Neural crest cell (in vitro differentiated cells): Measurements from ENCODE around the gene TMEM26. TPM values are rescaled to one million over a fixed set of nuclear protein-coding genes. Genes with fewer than 3 reads are reported as not detected.

Source experiments
- DNase-seq: peaks from one replicate; pipeline ENCODE4 v3.0.0; 2021; ENCODE audit warnings: low read depth, mixed read lengths, low spot score
- H3K27ac Mint-ChIP-seq: one replicate; pipeline ENCODE4 v1.8.0; 2021; ENCODE audit warnings: mild to moderate bottlenecking, mixed read lengths; ENCODE audit not compliant: unreplicated experiment
- H3K27me3 Mint-ChIP-seq: 2 replicates; pipeline ENCODE4 v1.8.0; 2021; ENCODE audit warnings: low read depth, mild to moderate bottlenecking, mixed read lengths
- H3K36me3 Mint-ChIP-seq: 2 replicates; pipeline ENCODE4 v1.8.0; 2021; ENCODE audit warnings: low read depth, mild to moderate bottlenecking, mixed read lengths
- H3K4me1 Mint-ChIP-seq: 2 replicates; pipeline ENCODE4 v1.8.0; 2021; ENCODE audit warnings: mixed read lengths
- H3K4me3 Mint-ChIP-seq: one replicate; pipeline ENCODE4 v1.8.0; 2021; ENCODE audit warnings: mild to moderate bottlenecking, mixed read lengths
- H3K9me3 Mint-ChIP-seq: 2 replicates; pipeline ENCODE4 v1.8.0; 2021; ENCODE audit warnings: mixed read lengths
- total RNA-seq: library from RNA; stranded (reverse); gene quantifications from 2 replicates; pipeline ENCODE4 v1.2.1, GENCODE V29; 2021
- TF ChIP-seq, protein P1 (sequence below): fragments of 200-600 bp; sonication (generic); conservative IDR thresholded peaks from 2 replicates; pipeline ENCODE4 v1.5.0; 2021; ENCODE audit warnings: antibody characterized with exemption, mild to moderate bottlenecking

The TMEM26 gene
- total RNA-seq, 1 donor from 2014 or later = 0.05 TPM

- H3K27ac Mint-ChIP-seq = no peak overlapping the region
- TF ChIP-seq, protein P1, sequence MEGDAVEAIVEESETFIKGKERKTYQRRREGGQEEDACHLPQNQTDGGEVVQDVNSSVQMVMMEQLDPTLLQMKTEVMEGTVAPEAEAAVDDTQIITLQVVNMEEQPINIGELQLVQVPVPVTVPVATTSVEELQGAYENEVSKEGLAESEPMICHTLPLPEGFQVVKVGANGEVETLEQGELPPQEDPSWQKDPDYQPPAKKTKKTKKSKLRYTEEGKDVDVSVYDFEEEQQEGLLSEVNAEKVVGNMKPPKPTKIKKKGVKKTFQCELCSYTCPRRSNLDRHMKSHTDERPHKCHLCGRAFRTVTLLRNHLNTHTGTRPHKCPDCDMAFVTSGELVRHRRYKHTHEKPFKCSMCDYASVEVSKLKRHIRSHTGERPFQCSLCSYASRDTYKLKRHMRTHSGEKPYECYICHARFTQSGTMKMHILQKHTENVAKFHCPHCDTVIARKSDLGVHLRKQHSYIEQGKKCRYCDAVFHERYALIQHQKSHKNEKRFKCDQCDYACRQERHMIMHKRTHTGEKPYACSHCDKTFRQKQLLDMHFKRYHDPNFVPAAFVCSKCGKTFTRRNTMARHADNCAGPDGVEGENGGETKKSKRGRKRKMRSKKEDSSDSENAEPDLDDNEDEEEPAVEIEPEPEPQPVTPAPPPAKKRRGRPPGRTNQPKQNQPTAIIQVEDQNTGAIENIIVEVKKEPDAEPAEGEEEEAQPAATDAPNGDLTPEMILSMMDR = no peak
- no peaks in the 10 kb centered on the region for H3K27me3 Mint-ChIP-seq
- H3K4me3 Mint-ChIP-seq = no peak overlapping the region
- no peaks in the 10 kb centered on the region for H3K36me3 Mint-ChIP-seq
- H3K9me3 Mint-ChIP-seq = peaks cover 2% of the 10 kb centered on the region
- DNase-seq = no peak
- no peaks in the 10 kb centered on the region for H3K4me1 Mint-ChIP-seq
Observed at GRCh38 chr10:61486251-61486650, 33.1 kb upstream of the TMEM26 start.

GRCh38 chr10:61481597-61481996 lies 28.4 kb upstream of the TMEM26 start:
- Mint-ChIP-seq H3K4me3 (no peak overlapping the region), H3K27me3 (no peaks in the 10 kb centered on the region), H3K36me3 (no peaks in the 10 kb centered on the region), H3K27ac (no peak overlapping the region), H3K4me1 (peaks cover 6% of the 10 kb centered on the region), H3K9me3 (no peaks in the 10 kb centered on the region)
- TF ChIP-seq, protein P1 = no peak
- DNase-seq = no peak

GRCh38 chr10:61480208-61480607 lies 27.0 kb upstream of the TMEM26 start:
- TF ChIP-seq, protein P1 = no peak
- Mint-ChIP-seq H3K27ac (no peak overlapping the region), H3K9me3 (no peaks in the 10 kb centered on the region), H3K4me1 (peaks cover 6% of the 10 kb centered on the region), H3K36me3 (no peaks in the 10 kb centered on the region), H3K27me3 (no peaks in the 10 kb centered on the region), H3K4me3 (no peak overlapping the region)
- no peak for DNase-seq

- no peak for DNase-seq
- peaks cover 6% of the 10 kb centered on the region for H3K4me1 Mint-ChIP-seq
- no peak overlapping the region for H3K4me3 Mint-ChIP-seq
- TF ChIP-seq, protein P1 = no peak
- no peaks in the 10 kb centered on the region for H3K27me3 Mint-ChIP-seq
- H3K36me3 Mint-ChIP-seq = no peaks in the 10 kb centered on the region
- H3K27ac Mint-ChIP-seq = no peak overlapping the region
- no peaks in the 10 kb centered on the region for H3K9me3 Mint-ChIP-seq
Observed at GRCh38 chr10:61478621-61479312, 25.6 kb upstream of the TMEM26 start.

DNA sequence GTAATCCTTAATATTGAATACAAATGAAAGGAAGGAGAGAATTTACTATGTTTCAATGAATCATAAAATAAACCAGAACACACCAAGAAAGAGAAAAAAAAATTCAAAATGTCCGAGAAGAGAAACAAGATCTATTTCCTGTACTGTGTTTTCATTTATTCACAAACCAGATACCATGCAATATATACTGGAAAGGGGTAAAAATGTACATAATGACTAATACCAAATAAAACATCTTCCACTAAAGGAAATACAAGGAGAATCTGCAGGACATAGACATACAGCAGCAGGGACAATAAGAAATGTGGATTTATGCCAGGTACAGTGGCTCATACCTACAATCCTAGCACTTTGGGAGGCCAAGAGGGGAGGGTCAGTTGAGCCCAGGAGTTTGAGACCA lies 24.3 kb upstream of the TMEM26 start:
- DNase-seq = no peak
- Mint-ChIP-seq H3K27me3 (no peaks in the 10 kb centered on the region), H3K9me3 (no peaks in the 10 kb centered on the region), H3K36me3 (no peaks in the 10 kb centered on the region), H3K4me1 (peaks cover 6% of the 10 kb centered on the region), H3K27ac (peak overlapping the region; percentile 10), H3K4me3 (no peak overlapping the region)
- TF ChIP-seq, protein P1 = no peak
